Measurements from ENCODE around the gene KAT14.
"Not testable (repeated sequence)": the region's sequence is repeated elsewhere in the genome, so short reads cannot be mapped to it uniquely, and the experiment has no call there.

Gene KAT14

DNA sequence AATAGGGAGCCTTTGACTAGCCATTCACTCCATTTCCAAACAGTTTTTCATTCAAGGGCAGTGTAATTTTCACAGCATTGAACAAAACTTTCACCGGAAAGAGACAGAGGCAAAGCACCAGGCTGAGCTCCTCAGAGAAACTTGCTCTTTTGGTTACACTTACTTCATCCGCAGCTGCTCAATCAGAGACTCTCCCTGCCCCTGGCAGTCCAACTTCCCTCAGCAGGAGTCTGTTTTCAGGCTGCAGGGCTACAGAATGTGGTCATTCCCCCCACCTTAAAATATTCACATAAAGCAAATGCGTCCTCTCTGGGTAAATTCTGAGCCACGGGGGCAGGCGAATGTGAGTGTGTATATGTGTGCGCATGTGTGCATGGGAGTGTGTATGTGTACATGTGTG lies 80.6 kb downstream of the KAT14 start:
- DNase-seq (ENCODE audit: low read depth in 2 of 2), result no peak

DNA sequence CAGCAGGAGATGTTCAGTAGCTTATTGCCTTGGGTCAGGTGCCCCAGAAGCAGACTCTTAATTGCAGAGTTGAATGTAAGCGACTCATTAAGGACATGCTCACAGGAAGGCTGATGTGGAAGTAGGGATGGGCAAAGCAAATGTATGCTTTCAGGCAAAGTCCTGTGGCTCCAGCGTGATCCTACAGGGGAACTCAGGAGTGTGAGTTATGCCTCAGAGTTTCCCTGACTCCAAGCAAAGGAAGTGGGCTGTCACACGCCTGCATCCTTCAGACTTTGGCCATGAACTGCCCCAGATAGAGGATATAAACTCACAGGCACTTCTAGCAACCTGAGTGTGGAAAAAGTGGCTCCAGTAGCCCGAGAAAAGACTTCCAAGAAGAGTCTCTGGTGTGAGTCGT lies 85.7 kb downstream of the KAT14 start:
- DNase-seq (ENCODE audit: low read depth in 2 of 2), result no peak

DNA sequence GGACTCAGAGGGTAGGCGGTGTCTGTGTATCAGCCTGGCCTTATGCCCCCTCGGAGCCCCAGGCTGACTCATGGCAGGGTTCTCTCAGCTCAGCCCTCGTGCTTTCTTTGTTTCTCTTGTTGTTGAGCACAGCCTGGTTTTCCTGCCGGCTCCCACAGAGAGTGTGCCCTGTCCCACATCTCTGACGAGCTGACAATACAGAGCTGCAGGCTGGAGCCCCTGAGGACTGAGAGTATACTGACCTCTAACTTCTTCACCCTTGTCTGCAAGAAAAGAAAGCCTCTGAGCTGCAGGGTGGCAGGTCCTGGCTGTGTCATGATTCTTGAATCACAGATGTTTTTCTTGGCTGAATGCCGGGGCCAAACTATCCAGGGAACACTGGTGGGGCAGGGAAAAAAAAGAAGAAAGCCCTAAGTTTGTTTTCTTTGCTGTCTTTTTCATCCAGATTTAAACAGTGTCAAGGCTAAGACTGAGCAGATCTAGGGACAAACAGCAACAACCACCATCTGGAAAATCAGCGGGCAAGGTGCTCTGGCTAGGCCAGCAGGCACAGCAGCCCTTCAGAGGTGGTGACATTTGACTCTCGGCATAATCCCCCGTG lies 87.4 kb downstream of the KAT14 start:
- DNase-seq (ENCODE audit: low read depth in 2 of 2), result no peak

DNA sequence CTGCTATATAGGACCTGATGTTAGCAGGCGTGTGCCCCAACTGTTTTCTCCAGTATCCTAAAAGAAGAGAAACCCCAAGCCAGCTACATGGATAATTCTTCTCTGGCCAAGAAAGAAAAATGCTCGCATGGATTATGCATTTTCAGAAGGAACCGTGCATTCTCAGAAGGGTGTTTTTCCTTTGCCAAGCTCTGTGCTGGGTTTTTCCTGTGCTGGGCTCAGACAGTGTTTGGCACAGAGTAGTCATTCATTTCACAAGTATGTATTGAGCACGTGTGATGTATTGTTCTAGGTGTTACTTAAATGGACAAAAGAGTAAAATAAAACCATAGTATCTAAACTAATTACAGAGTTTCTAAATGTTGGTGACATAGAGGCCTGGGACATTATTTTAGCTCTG lies 88.0 kb downstream of the KAT14 start:
- no peak for DNase-seq (ENCODE audit: low read depth in 2 of 2)

DNA sequence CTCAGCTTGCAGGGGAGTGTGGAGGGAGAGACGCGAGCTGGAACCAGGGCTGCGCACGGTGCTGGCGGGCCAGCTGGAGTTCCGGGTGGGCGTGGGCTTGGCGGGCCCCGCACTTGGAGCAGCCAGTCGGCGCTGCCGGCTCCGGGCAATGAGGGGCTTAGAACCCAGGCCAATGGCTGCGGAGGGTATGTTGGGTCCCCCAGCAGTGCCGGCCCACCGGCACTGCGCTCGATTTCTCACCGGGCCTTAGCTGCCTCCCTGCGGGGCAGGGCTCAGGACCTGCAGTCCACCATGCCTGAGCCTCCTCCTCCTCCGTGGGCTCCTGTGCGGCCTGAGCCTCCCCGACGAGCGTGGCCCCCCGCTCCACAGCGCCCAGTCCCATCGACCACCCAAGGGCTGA lies 89.1 kb downstream of the KAT14 start:
- not testable (repeated sequence) for DNase-seq (ENCODE audit: low read depth in 2 of 2)

DNA sequence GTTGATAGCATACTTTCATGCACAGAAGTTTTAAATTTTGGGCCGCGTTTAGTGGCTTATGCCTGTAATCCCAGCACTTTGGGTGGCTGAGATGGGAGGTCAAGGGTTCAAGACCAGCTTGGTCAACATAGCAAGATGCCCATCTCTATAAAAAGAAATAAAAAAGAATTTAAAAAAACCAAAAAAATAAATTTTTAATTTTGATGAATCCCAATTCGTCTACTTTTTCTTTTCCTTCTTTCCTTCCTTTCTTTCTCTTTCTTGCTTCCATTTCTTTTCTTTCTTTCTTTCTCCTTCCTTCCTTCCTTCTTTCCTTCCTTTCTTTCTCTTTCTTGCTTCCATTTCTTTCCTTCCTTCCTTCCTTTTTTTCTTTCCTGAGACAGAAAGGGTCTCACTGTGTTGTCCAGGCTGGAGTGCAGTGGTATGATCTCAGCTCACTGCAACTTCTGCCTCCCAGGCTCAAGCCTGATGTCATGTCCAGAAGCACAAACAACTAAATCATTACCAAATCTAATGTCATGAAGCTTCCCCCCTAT lies 95.8 kb downstream of the KAT14 start:
- DNase-seq (ENCODE audit: low read depth in 2 of 2), result no peak

Data from stimulated activated CD4-positive, alpha-beta T cell treated with anti-CD3 and anti-CD28 coated beads, Interleukin-12 subunit alpha, Interleukin-12 subunit beta, amount 100 ng/mL, for 24 hours (primary cell).